RPMI7951 (cell line): ENCODE measurements around the gene FHOD1. TPM values are rescaled to one million over a fixed set of nuclear protein-coding genes. Genes with fewer than 3 reads are reported as not detected.
A peak's percentile ranks its signal among the peaks of the same experiment; 100 is the strongest.

Experiments
- DNase-seq: peaks from one replicate; pipeline ENCODE4 v3.0.0-alpha.2; 2012; ENCODE audit warnings: low read depth
- total RNA-seq: library from RNA; depleted of rRNA; stranded (reverse); fragments of >200 nt; shearing (Covaris generic); gene quantifications from 2 replicates; pipeline ENCODE4 v1.2.3, GENCODE V29; 2014

FHOD1 gene
- total RNA-seq, 1 experiment from 2014 or later, result 33.6 TPM

- peak; percentile 91 for DNase-seq
These were observed 55.1 kb downstream of the FHOD1 start, which contains the start of gene E2F4 for GRCh38 chr16:67191995-67192681. E2F4 (plus strand) TSS chr16:67192155; CDS start chr16:67192228, 73 bp downstream.

GRCh38 chr16:67191411-67191994 is 55.8 kb downstream of the FHOD1 start:
- DNase-seq, result no peak

- DNase-seq, result peak; percentile 56
These were observed 56.6 kb downstream of the FHOD1 start for GRCh38 chr16:67190448-67191399.

- no peak for DNase-seq
These were observed 57.2 kb downstream of the FHOD1 start, which contains the start of gene EXOC3L1 for GRCh38 chr16:67190041-67190440. EXOC3L1 (minus strand) TSS chr16:67190136; CDS start chr16:67189676, 460 bp downstream.

- DNase-seq, result no peak
These were observed 58.5 kb downstream of the FHOD1 start for GRCh38 chr16:67188798-67189197.

DNA sequence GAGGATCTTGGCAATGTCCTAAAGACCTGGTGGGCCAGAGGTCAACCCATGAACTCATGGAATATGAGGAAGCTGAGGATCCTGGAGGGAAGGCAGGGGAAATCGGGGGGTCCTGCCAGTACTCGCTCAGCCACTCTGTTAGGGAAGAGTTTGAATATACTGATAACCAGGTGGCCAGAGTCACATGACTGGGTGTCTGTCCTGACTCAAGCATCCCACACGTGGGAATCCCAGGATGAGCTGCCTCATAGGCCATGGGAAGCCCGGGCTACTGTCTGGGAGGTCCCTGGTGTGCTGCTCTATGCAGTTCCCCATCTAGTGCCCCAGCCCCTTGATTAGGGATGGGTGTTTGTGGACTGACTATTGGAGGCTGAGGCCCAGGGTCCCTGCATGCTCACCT is 59.0 kb downstream of the FHOD1 start:
- DNase-seq, result no peak

DNA sequence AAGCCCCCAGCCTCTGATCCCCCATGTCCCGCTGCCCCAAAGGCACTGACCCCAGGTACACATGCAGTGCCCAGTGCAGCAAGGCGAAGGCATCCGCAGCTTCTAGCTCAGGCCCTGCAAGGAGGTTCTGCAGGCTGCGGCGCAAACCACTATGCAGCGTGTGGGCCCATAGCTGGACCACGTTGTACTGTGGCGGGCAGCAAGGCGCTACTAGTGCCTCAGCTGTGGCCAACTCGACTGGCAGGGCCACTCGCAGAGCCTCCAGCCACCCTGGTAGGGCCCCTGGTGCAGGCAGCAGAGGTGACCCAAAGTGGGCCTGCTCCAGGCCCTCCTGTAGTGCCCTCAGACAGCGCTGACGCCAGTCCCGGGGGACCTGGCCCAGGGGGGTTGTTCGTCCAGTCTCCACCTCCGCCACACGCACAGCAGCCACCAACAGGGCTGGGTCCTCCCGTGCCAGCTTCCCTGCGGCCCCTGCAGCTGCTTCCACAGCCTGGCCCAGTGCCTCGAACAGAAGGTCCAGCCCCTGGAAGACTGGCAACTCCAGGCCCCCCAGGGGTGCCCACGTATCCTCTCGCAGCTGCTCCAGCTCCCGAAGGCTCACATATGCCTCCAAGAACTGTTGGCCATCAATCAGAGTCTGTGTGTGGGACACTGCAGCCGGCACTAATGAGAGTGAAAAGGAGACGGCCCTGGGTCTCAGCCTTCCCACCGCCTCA is 59.9 kb downstream of the FHOD1 start:
- DNase-seq, result no peak

- peak; percentile 71 for DNase-seq
These were observed 60.7 kb downstream of the FHOD1 start for GRCh38 chr16:67186550-67186950.

DNA sequence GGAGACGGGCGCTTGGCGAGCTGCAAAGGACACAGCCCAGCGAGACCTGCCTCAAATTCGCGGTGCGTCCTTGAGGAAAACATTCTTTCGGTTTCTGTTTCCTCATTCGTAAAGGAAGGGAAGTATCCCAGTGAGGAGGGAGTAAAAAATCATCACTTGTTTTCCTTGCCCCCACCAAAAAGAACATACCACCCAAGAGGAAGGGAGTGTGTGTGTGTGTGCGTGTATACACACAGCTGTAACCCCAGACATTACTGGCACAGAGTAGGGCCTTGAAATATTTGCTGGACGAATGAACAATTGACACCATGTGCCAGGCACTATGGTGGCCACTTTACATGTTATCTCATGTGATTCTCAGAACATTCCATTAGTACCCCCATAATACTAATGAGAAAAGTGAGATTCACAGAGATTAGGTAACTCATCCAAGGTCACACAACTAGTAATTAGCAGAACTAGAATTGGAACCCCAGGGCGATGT is 61.6 kb downstream of the FHOD1 start:
- DNase-seq, result no peak

GRCh38 chr16:67184995-67185650 is 62.2 kb downstream of the FHOD1 start:
- DNase-seq, result peak; percentile 90

DNA sequence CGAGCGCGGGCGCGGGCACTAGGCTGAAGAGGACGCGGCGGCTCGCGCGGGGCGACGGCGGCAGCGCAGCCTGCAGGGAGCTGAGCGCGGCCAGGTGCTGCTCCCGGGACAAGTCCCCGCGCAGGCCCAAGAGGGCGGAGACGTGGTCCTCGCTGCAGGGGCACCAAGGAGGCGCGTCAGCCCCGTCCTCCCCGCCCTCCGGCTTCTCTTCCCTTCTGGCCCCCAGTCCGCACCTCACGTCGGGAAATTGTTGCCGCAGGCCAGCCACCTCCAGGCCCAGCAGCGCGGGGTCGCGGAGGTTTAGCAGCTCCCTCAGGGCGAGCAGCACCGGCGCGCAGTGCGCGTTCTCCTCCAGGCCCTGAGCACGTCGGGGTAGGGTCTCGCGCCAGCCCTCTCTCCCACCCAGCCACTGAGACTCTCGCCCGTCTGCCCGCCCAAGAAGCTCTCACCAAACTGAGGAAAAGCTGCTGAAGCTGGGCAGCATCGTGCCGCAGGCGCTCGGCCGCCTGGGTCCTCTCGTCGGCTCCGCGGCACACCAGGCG is 62.8 kb downstream of the FHOD1 start:
- DNase-seq, result no peak

GRCh38 chr16:67183627-67184452 is 63.4 kb downstream of the FHOD1 start, which contains the start of gene MATCAP1:
MATCAP1 (minus strand) TSS chr16:67183963; CDS start chr16:67180610, 3,353 bp downstream.
- peak; percentile 98 for DNase-seq

DNA sequence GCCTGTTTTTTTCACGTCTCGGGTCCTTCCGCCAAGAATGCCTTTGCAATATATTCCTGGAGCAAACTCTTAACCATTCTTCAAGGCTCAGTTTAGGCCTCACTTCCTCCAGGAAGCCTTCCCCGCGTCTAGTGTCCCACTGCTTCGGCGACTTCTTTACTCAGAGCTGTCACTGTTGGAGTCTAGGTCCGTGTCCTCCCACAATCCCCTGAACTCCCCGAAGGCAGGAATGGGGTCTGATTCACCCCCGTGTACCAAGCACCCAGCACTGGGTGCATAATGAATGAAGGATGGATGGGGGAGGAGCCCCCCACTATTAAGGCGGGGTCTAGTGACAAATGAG is 64.0 kb downstream of the FHOD1 start:
- DNase-seq, result no peak

DNA sequence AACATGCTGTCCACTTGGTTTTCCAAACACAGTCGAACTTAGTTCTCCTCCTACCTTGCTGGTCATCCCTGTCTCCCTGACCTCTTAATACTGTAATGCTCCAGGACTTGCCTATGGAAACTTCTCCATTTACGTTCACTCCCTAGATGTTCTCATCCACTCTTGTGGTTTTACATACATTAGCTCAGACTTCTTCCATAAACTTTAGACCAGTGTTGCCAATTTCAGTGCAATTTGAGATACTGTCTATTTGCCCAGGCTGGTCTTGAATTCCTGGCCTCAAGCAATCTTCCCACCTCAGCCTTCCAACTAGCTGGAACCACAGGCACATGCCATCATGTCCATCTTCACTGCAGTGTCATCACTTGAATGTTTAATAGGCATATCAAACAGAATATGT is 65.0 kb downstream of the FHOD1 start:
- DNase-seq, result no peak

DNA sequence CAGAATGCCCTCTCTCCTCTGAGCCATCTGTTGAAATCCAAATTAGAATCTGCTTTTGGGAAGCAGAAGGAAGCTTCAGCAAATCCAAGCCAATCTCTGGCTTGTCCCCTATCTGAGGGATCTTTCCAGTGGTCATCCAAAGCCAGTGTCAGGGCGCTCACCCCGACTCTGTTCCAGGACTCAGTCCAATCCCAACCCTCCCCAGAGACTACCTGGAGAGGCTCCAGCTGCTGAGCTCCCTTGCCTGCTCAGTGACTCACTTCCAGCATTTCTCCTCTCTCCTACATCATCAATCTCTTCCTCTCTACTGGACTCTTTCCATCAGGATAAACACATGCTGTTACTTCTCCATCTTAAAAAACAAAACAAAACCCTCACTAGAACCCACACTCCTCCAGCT is 65.9 kb downstream of the FHOD1 start:
- DNase-seq, result peak; percentile 85

GRCh38 chr16:67180166-67180565 is 67.1 kb downstream of the FHOD1 start:
- DNase-seq, result no peak

DNA sequence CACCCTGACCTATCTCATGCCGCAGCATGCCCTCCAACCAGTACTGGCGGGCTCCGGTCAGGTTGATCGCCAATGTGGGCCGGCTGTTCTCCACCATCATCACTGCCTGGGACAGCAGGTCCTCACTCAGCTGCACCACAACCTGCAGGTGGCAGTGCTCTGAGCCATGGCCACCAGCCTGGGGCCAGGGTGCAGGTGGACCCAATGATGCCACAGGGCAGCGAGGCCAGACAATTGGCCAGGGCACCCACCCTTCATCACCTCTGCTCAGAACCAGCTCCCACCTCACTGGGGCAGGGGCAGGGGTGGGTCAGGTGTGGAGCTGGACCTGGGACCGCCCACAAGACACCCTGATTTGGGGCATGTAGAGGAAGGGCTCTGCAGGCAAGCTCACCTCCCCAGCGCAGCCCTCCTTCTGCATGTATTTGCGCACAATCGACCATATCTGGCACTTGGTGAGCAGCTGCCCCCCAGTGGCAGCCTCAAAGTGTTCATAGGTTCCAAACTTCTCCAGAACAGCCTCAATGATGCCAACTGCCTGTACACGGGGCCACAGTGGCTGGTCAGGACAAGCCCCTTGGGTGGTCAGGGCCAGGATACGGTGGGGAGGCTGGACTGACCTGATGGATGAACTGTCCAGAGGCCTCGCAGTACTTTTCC is 67.7 kb downstream of the FHOD1 start:
- DNase-seq, result no peak
